GM23338 (cell line): ENCODE results near the gene CCR8. TPM values are rescaled to one million over a fixed set of nuclear protein-coding genes. Genes with fewer than 3 reads are reported as not detected.

Experiments
- ATAC-seq: fragments of 200-7000 bp; cut with Tn5 transposase; 3 replicates; pipeline ENCODE4 v1.9.1; 2020
- DNase-seq: peaks from one replicate; pipeline ENCODE4 v3.0.0-alpha.2; 2015; ENCODE audit warnings: low spot score
- H2AFZ ChIP-seq: fragments of 200-600 bp; sonication (generic); 2 replicates; pipeline ENCODE4 v1.8.0; 2016; ENCODE audit warnings: antibody characterized with exemption, mild to moderate bottlenecking, moderate library complexity
- H3F3A ChIP-seq: fragments of 200-600 bp; sonication (generic); replicated peaks from 2 replicates; pipeline ENCODE4 v1.8.0; 2017; ENCODE audit warnings: antibody characterized with exemption, mixed run types, low read depth
- H3K27ac ChIP-seq: fragments of 200-600 bp; sonication (generic); 2 replicates; pipeline ENCODE4 v1.6.1; 2016; ENCODE audit warnings: low read depth
- H3K27me3 ChIP-seq: fragments of 200-600 bp; sonication (generic); 2 replicates; pipeline ENCODE4 v1.8.0; 2016; ENCODE audit warnings: mild to moderate bottlenecking, mixed run types, moderate library complexity; ENCODE audit not compliant: insufficient read depth
- H3K36me3 ChIP-seq: fragments of 200-600 bp; sonication (generic); 2 replicates; pipeline ENCODE4 v1.8.0; 2016; ENCODE audit warnings: mild to moderate bottlenecking; ENCODE audit not compliant: insufficient read depth
- H3K4me1 ChIP-seq: fragments of 200-600 bp; sonication (generic); 2 replicates; pipeline ENCODE4 v1.8.0; 2016; ENCODE audit warnings: mild to moderate bottlenecking, moderate library complexity; ENCODE audit not compliant: insufficient read depth
- H3K4me2 ChIP-seq: fragments of 200-600 bp; sonication (generic); 2 replicates; pipeline ENCODE4 v1.7.1; 2017; ENCODE audit warnings: mixed run types
- H3K4me3 ChIP-seq: fragments of 200-600 bp; sonication (generic); 2 replicates; pipeline ENCODE4 v1.6.1; 2016; ENCODE audit warnings: mixed run types
- H3K79me2 ChIP-seq: fragments of 200-600 bp; sonication (generic); replicated peaks from 2 replicates; pipeline ENCODE4 v1.8.0; 2017; ENCODE audit warnings: mild to moderate bottlenecking; ENCODE audit not compliant: insufficient read depth
- H3K9me2 ChIP-seq: fragments of 200-600 bp; sonication (generic); 2 replicates; pipeline ENCODE4 v1.8.0; 2017; ENCODE audit not compliant: insufficient read depth
- H4K20me1 ChIP-seq: fragments of 200-600 bp; sonication (generic); replicated peaks from 2 replicates; pipeline ENCODE4 v1.8.0; 2017; ENCODE audit warnings: mild to moderate bottlenecking; ENCODE audit not compliant: insufficient read depth
- H3K27ac Mint-ChIP-seq: 2 replicates; pipeline ENCODE4 v1.8.0; 2020; ENCODE audit warnings: inconsistent platforms, mild to moderate bottlenecking, moderate library complexity, mixed read lengths
- H3K27me3 Mint-ChIP-seq: 3 replicates; pipeline ENCODE4 v1.8.0; 2022; ENCODE audit warnings: low read depth, mild to moderate bottlenecking, moderate library complexity, mixed read lengths, inconsistent platforms; ENCODE audit not compliant: insufficient read depth, poor library complexity
- H3K36me3 Mint-ChIP-seq: 3 replicates; pipeline ENCODE4 v1.8.0; 2021; ENCODE audit warnings: low read depth, mild to moderate bottlenecking, inconsistent platforms, moderate library complexity, mixed read lengths
- H3K4me1 Mint-ChIP-seq: 3 replicates; pipeline ENCODE4 v1.8.0; 2020; ENCODE audit warnings: mild to moderate bottlenecking, inconsistent platforms, mixed read lengths
- H3K4me3 Mint-ChIP-seq: 3 replicates; pipeline ENCODE4 v1.8.0; 2021; ENCODE audit warnings: moderate library complexity, mild to moderate bottlenecking, inconsistent platforms, mixed read lengths
- H3K9me3 Mint-ChIP-seq: 3 replicates; pipeline ENCODE4 v1.8.0; 2020; ENCODE audit warnings: moderate library complexity, mild to moderate bottlenecking, inconsistent platforms, mixed read lengths
- CREB1 ChIP-seq: fragments of 250-450 bp; sonication (Bioruptor Pico); IDR thresholded peaks from 2 replicates; pipeline ENCODE4 v1.5.0; 2020; ENCODE audit warnings: low read depth, mild to moderate bottlenecking, moderate library complexity
- EZH2 ChIP-seq: fragments of 200-600 bp; sonication (generic); IDR thresholded peaks from one replicate; pipeline ENCODE4 v1.8.0; 2017; ENCODE audit warnings: antibody characterized with exemption, mild to moderate bottlenecking, low read depth; ENCODE audit not compliant: unreplicated experiment
- EZH2phosphoT487 ChIP-seq: fragments of 200-600 bp; sonication (generic); IDR thresholded peaks from one replicate; pipeline ENCODE4 v1.8.1; 2018; ENCODE audit warnings: antibody characterized with exemption; ENCODE audit not compliant: unreplicated experiment
- JUNB ChIP-seq: IDR thresholded peaks from one replicate; pipeline ENCODE4 v1.6.1; 2016; ENCODE audit warnings: antibody characterized with exemption; ENCODE audit not compliant: unreplicated experiment
- NANOG ChIP-seq: IDR thresholded peaks from 2 replicates; pipeline ENCODE4 v1.6.1; 2016; ENCODE audit warnings: antibody characterized with exemption, borderline replicate concordance
- POLR2AphosphoS5 ChIP-seq: IDR thresholded peaks from 2 replicates; pipeline ENCODE4 v1.6.1; 2016; ENCODE audit warnings: antibody characterized with exemption, low read depth
- STAT1 ChIP-seq: IDR thresholded peaks from one replicate; pipeline ENCODE4 v1.6.1; 2016; ENCODE audit warnings: antibody characterized with exemption; ENCODE audit not compliant: unreplicated experiment
- ZNF114 ChIP-seq: fragments of 250-450 bp; sonication (Bioruptor Pico); IDR thresholded peaks from 2 replicates; pipeline ENCODE4 v1.5.0; 2020; ENCODE audit warnings: mild to moderate bottlenecking, moderate library complexity
- ZNF331 ChIP-seq: fragments of 250-450 bp; sonication (Bioruptor Pico); IDR thresholded peaks from 2 replicates; pipeline ENCODE4 v1.5.0; 2020; ENCODE audit warnings: low read depth, mild to moderate bottlenecking, moderate library complexity
- ZNF462 ChIP-seq: fragments of 250-450 bp; sonication (Bioruptor Pico); IDR thresholded peaks from 2 replicates; pipeline ENCODE4 v1.5.0; 2020; ENCODE audit warnings: mild to moderate bottlenecking, moderate library complexity
- polyA plus RNA-seq: library from polyadenylated mRNA; unstranded; fragments of >200 nt; fragmentation: Nextera tagmentation; extraction: Ambion mirVana; gene quantifications from 2 replicates; pipeline ENCODE4 v1.2.1, GENCODE V29; 2016
- total RNA-seq: library from RNA; depleted of rRNA; stranded (reverse); fragments of >200 nt; shearing (Covaris generic); gene quantifications from 2 replicates; pipeline ENCODE4 v1.2.3, GENCODE V29; 2014
- TF ChIP-seq, protein P1 (sequence below): IDR thresholded peaks from 2 replicates; pipeline ENCODE4 v1.6.1; 2016; ENCODE audit warnings: antibody characterized with exemption
- TF ChIP-seq, protein P2 (sequence below): IDR thresholded peaks from one replicate; pipeline ENCODE4 v1.6.1; 2018; ENCODE audit warnings: antibody characterized with exemption; ENCODE audit not compliant: unreplicated experiment
- TF ChIP-seq, protein P3 (sequence below), 2 experiments: fragments of 200-600 bp in 1 of 2; sonication (generic) in 1 of 2; conservative IDR thresholded peaks; 2 replicates each; pipeline versions ENCODE4 v1.5.1 to v1.6.1; 2016 to 2017; ENCODE audit warnings: antibody characterized with exemption in 2 of 2, low read depth in 2 of 2, mild to moderate bottlenecking in 2 of 2, moderate library complexity in 1 of 2

Gene CCR8
- total and polyA plus RNA-seq, 2 experiments from 2014 or later, result 0.55 TPM; not detected in 1

- Histone ChIP-seq H3K4me1 (peaks cover 5% of the 10 kb centered on the region; the same call in 1 of the 2 replicates), H4K20me1 (no peaks in the 10 kb centered on the region), H3K4me2 (no peak overlapping the region), H3K27me3 (no peaks in the 10 kb centered on the region), H3F3A (no peaks in the 10 kb centered on the region), H3K79me2 (no peaks in the 10 kb centered on the region), H3K36me3 (no peaks in the 10 kb centered on the region), H2AFZ (no peak overlapping the region), H3K4me3 (no peak overlapping the region), H3K27ac (no peak overlapping the region), H3K9me2 (peaks cover 6% of the 10 kb centered on the region; the same call in 1 of the 2 replicates)
- no peaks in the 10 kb centered on the region for H3K9me3 Mint-ChIP-seq
- TF ChIP-seq, protein P1, sequence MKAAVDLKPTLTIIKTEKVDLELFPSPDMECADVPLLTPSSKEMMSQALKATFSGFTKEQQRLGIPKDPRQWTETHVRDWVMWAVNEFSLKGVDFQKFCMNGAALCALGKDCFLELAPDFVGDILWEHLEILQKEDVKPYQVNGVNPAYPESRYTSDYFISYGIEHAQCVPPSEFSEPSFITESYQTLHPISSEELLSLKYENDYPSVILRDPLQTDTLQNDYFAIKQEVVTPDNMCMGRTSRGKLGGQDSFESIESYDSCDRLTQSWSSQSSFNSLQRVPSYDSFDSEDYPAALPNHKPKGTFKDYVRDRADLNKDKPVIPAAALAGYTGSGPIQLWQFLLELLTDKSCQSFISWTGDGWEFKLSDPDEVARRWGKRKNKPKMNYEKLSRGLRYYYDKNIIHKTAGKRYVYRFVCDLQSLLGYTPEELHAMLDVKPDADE, result no peak
- no peak for TF ChIP-seq ZNF114
- TF ChIP-seq POLR2AphosphoS5, result no peak
- TF ChIP-seq EZH2phosphoT487, result no peak
- TF ChIP-seq NANOG, result no peak
- TF ChIP-seq ZNF331 (CRISPR knock-in tag), result no peak
- TF ChIP-seq, protein P2, sequence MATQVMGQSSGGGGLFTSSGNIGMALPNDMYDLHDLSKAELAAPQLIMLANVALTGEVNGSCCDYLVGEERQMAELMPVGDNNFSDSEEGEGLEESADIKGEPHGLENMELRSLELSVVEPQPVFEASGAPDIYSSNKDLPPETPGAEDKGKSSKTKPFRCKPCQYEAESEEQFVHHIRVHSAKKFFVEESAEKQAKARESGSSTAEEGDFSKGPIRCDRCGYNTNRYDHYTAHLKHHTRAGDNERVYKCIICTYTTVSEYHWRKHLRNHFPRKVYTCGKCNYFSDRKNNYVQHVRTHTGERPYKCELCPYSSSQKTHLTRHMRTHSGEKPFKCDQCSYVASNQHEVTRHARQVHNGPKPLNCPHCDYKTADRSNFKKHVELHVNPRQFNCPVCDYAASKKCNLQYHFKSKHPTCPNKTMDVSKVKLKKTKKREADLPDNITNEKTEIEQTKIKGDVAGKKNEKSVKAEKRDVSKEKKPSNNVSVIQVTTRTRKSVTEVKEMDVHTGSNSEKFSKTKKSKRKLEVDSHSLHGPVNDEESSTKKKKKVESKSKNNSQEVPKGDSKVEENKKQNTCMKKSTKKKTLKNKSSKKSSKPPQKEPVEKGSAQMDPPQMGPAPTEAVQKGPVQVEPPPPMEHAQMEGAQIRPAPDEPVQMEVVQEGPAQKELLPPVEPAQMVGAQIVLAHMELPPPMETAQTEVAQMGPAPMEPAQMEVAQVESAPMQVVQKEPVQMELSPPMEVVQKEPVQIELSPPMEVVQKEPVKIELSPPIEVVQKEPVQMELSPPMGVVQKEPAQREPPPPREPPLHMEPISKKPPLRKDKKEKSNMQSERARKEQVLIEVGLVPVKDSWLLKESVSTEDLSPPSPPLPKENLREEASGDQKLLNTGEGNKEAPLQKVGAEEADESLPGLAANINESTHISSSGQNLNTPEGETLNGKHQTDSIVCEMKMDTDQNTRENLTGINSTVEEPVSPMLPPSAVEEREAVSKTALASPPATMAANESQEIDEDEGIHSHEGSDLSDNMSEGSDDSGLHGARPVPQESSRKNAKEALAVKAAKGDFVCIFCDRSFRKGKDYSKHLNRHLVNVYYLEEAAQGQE, result no peak
- no peak for TF ChIP-seq ZNF462 (CRISPR knock-in tag)
- TF ChIP-seq, protein P3, sequence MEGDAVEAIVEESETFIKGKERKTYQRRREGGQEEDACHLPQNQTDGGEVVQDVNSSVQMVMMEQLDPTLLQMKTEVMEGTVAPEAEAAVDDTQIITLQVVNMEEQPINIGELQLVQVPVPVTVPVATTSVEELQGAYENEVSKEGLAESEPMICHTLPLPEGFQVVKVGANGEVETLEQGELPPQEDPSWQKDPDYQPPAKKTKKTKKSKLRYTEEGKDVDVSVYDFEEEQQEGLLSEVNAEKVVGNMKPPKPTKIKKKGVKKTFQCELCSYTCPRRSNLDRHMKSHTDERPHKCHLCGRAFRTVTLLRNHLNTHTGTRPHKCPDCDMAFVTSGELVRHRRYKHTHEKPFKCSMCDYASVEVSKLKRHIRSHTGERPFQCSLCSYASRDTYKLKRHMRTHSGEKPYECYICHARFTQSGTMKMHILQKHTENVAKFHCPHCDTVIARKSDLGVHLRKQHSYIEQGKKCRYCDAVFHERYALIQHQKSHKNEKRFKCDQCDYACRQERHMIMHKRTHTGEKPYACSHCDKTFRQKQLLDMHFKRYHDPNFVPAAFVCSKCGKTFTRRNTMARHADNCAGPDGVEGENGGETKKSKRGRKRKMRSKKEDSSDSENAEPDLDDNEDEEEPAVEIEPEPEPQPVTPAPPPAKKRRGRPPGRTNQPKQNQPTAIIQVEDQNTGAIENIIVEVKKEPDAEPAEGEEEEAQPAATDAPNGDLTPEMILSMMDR (conservative IDR thresholded peaks at IDR 0.05; ENCODE audit: low read depth in 2 of 2), result no peak
- no peak for TF ChIP-seq STAT1
- TF ChIP-seq JUNB, result no peak
- no peak for TF ChIP-seq EZH2
- no peak for TF ChIP-seq CREB1
- ATAC-seq (no peak), DNase-seq (no peak)
- H3K36me3 Mint-ChIP-seq, result no peaks in the 10 kb centered on the region
- no peak overlapping the region for H3K27ac Mint-ChIP-seq
- peaks cover 4% of the 10 kb centered on the region for H3K27me3 Mint-ChIP-seq
- peaks cover 6% of the 10 kb centered on the region; the same call in 2 of the 3 replicates for H3K4me1 Mint-ChIP-seq
- no peak overlapping the region for H3K4me3 Mint-ChIP-seq
These were observed 9.6 kb downstream of the CCR8 start for GRCh38 chr3:39339086-39339485.
